Endothelial cell (in vitro differentiated cells): ENCODE data around the gene NELFA. TPM values are rescaled to one million over a fixed set of nuclear protein-coding genes. Genes with fewer than 3 reads are reported as not detected.

Experiments
- DNase-seq: peaks from one replicate; pipeline ENCODE4 v3.0.0; 2021; ENCODE audit warnings: low spot score
- H3K27ac Mint-ChIP-seq: one replicate; pipeline ENCODE4 v1.8.0; 2021; ENCODE audit warnings: mixed read lengths, inconsistent platforms; ENCODE audit not compliant: unreplicated experiment
- H3K27me3 Mint-ChIP-seq: one replicate; pipeline ENCODE4 v1.8.0; 2021; ENCODE audit warnings: mild to moderate bottlenecking, moderate library complexity, mixed read lengths, inconsistent platforms; ENCODE audit not compliant: unreplicated experiment
- H3K36me3 Mint-ChIP-seq: one replicate; pipeline ENCODE4 v1.8.0; 2021; ENCODE audit warnings: mild to moderate bottlenecking, low read depth, mixed read lengths, inconsistent platforms; ENCODE audit not compliant: unreplicated experiment
- H3K4me1 Mint-ChIP-seq: one replicate; pipeline ENCODE4 v1.8.0; 2021; ENCODE audit warnings: mild to moderate bottlenecking, mixed read lengths, inconsistent platforms; ENCODE audit not compliant: unreplicated experiment
- H3K4me3 Mint-ChIP-seq: one replicate; pipeline ENCODE4 v1.8.0; 2021; ENCODE audit warnings: mild to moderate bottlenecking, mixed read lengths, inconsistent platforms; ENCODE audit not compliant: unreplicated experiment
- H3K9me3 Mint-ChIP-seq: one replicate; pipeline ENCODE4 v1.8.0; 2021; ENCODE audit warnings: mixed read lengths, inconsistent platforms; ENCODE audit not compliant: unreplicated experiment
- CTCF ChIP-seq: fragments of 200-600 bp; sonication (generic); IDR thresholded peaks from one replicate; pipeline ENCODE4 v1.5.0; 2021; ENCODE audit warnings: antibody characterized with exemption; ENCODE audit not compliant: unreplicated experiment
- total RNA-seq: library from RNA; stranded (reverse); fragmentation: NEBNext Ultra II Directional; extraction: Animal tissue kit (Norgen Biotek cat#: 25700); gene quantifications from one replicate; pipeline ENCODE4 v1.2.1, GENCODE V29; 2021; ENCODE audit not compliant: unreplicated experiment

NELFA gene
- total RNA-seq, 1 donor from 2014 or later: 30.2 TPM

- DNase-seq: no peak
- no peaks in the 10 kb centered on the region for H3K4me1 Mint-ChIP-seq
- H3K27ac Mint-ChIP-seq: no peak overlapping the region
- TF ChIP-seq CTCF: no peak
- no peak overlapping the region for H3K4me3 Mint-ChIP-seq
- no peaks in the 10 kb centered on the region for H3K9me3 Mint-ChIP-seq
- peaks cover 3% of the 10 kb centered on the region for H3K27me3 Mint-ChIP-seq
- H3K36me3 Mint-ChIP-seq: peaks cover 12% of the 10 kb centered on the region
Observed at GRCh38 chr4:1986578-1987210, 22.1 kb downstream of the NELFA start.

- no peaks in the 10 kb centered on the region for H3K4me1 Mint-ChIP-seq
- H3K27ac Mint-ChIP-seq: no peak overlapping the region
- H3K36me3 Mint-ChIP-seq: peaks cover 7% of the 10 kb centered on the region
- no peak for DNase-seq
- H3K4me3 Mint-ChIP-seq: no peak overlapping the region
- no peaks in the 10 kb centered on the region for H3K9me3 Mint-ChIP-seq
- peaks cover 3% of the 10 kb centered on the region for H3K27me3 Mint-ChIP-seq
- no peak for TF ChIP-seq CTCF
Observed at GRCh38 chr4:1985780-1986577, 22.8 kb downstream of the NELFA start.

GRCh38 chr4:1985294-1985693 lies 23.5 kb downstream of the NELFA start:
- Mint-ChIP-seq H3K4me1 (no peaks in the 10 kb centered on the region), H3K9me3 (no peaks in the 10 kb centered on the region), H3K27me3 (peaks cover 3% of the 10 kb centered on the region), H3K4me3 (no peak overlapping the region), H3K27ac (no peak overlapping the region), H3K36me3 (peaks cover 7% of the 10 kb centered on the region)
- TF ChIP-seq CTCF: no peak
- DNase-seq: no peak

GRCh38 chr4:1984406-1985191 lies 24.2 kb downstream of the NELFA start:
- Mint-ChIP-seq H3K4me1 (no peaks in the 10 kb centered on the region), H3K27me3 (peaks cover 1% of the 10 kb centered on the region), H3K27ac (no peak overlapping the region), H3K9me3 (no peaks in the 10 kb centered on the region), H3K4me3 (no peak overlapping the region), H3K36me3 (peaks cover 7% of the 10 kb centered on the region)
- no peak for TF ChIP-seq CTCF
- no peak for DNase-seq
